ENCODE results near the gene TP53I3. TPM values are rescaled to one million over a fixed set of nuclear protein-coding genes. Genes with fewer than 3 reads are reported as not detected.

TP53I3 gene
- polyA plus RNA-seq, 12 donors, result 26.4 to 47.1 (median 31.7) TPM; not detected in 1

Other genes with a start within 250 kb of the TP53I3 start
- gene ATAD2B, start 157.7 kb downstream of the TP53I3 start, polyA plus RNA-seq (ENCODE audit: insufficient read length in 12 of 12), result 10 to 100 TPM in 11 of 12 donors, not detected in 1; 10.7 to 19.5 (median 13.9) TPM
- gene UBXN2A, start 144.4 kb downstream of the TP53I3 start, polyA plus RNA-seq (ENCODE audit: insufficient read length in 12 of 12), result 10 to 100 TPM; 15.3 to 68.6 (median 20.9) TPM
- 1 to 10 TPM in 10 of 12 donors, not detected in 2; 1.8 to 3.1 (median 2.1) TPM for gene MFSD2B, start 74.7 kb downstream of the TP53I3 start, polyA plus RNA-seq (ENCODE audit: insufficient read length in 12 of 12)
- gene WDCP, start 37.4 kb downstream of the TP53I3 start, polyA plus RNA-seq (ENCODE audit: insufficient read length in 12 of 12), result 10 to 100 TPM in 10 of 12 donors, 1 to 10 TPM in 1, not detected in 1; 9.0 to 11.5 (median 11.0) TPM
- gene FKBP1B, start 35.1 kb downstream of the TP53I3 start, polyA plus RNA-seq (ENCODE audit: insufficient read length in 12 of 12), result 1 to 10 TPM in 10 of 12 donors, not detected in 2; 1.9 to 4.6 (median 2.9) TPM
- 100 to 1,000 TPM in 5 of 12 donors, 10 to 100 TPM in 6, not detected in 1; 67.7 to 139 (median 99.0) TPM for gene SF3B6, start 8.5 kb downstream of the TP53I3 start, polyA plus RNA-seq (ENCODE audit: insufficient read length in 12 of 12)
- 1 to 10 TPM in 10 of 12 donors, not detected in 2; 1.0 to 2.5 (median 1.9) TPM for gene PFN4, start 38.5 kb upstream of the TP53I3 start, polyA plus RNA-seq (ENCODE audit: insufficient read length in 12 of 12)
- gene FAM228B, start 38.6 kb upstream of the TP53I3 start, polyA plus RNA-seq (ENCODE audit: insufficient read length in 12 of 12), result 10 to 100 TPM in 10 of 12 donors, not detected in 2; 14.6 to 25.5 (median 19.2) TPM
- gene FAM228A, start 90.2 kb upstream of the TP53I3 start, polyA plus RNA-seq (ENCODE audit: insufficient read length in 12 of 12), result 1 to 10 TPM in 2 of 12 donors, under 1 TPM in 8, not detected in 2; 0.13 to 1.2 (median 0.60) TPM

Measured in muscle of arm (tissue), 12 donors.